NCI-H1092 treated with DMSO at 0.1 percent for 48 hours (cell line): ENCODE measurements around the gene TSPAN32.
"Not testable (repeated sequence)": the region's sequence is repeated elsewhere in the genome, so short reads cannot be mapped to it uniquely, and the experiment has no call there.

Experiments used
- DNase-seq: peaks from one replicate; lab custom pipeline; 2025; lab: John Stamatoyannopoulos, UW

The TSPAN32 gene

GRCh38 chr11:2267306-2267850, 34.4 kb upstream of the TSPAN32 start:
- DNase-seq, result no peak

DNA sequence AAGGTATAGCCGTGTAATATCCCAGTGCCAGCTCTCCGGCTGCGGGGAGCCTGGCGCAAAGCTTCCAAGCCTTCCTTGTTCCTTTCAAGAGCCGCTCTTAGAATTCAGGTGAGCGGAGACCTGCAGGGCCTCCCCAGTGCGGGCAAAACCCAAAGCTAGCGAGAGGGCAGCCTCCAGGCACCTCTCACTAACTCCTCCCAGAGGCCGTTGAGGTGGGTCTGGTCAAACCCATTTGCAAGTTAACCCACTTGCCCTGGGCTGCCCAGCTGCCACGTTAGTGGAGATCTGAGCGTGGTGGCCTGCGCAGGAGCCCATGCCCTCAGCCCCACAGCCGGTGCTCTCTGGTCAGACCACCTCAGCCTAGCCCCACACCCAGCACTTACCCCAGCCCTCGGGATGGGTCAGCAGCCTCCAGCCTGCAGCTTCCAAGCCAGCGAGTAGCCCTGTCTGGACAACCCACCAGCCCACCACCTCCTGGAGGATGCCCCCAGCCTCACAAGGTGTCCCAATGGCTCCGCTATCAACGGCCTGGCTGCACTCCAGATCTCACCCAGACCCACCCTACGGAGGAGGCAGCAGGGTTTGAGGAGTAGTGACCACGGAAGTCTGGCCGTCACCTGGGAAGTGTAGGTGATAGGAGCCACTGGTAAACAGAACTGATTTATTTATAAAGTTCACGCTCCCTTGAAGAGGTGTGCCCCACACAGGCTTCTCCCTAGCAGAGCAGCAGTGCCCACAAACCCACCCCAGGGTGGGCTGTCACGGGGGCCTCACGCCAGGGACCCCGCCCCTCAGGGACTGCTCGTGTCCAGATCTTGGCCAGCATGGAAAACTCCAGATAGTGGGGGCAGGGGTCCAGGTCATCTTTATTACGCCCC, 33.7 kb upstream of the TSPAN32 start:
- no peak for DNase-seq

- DNase-seq, result peak; percentile 41
Observed at GRCh38 chr11:2268729-2269600, 32.8 kb upstream of the TSPAN32 start.

DNA sequence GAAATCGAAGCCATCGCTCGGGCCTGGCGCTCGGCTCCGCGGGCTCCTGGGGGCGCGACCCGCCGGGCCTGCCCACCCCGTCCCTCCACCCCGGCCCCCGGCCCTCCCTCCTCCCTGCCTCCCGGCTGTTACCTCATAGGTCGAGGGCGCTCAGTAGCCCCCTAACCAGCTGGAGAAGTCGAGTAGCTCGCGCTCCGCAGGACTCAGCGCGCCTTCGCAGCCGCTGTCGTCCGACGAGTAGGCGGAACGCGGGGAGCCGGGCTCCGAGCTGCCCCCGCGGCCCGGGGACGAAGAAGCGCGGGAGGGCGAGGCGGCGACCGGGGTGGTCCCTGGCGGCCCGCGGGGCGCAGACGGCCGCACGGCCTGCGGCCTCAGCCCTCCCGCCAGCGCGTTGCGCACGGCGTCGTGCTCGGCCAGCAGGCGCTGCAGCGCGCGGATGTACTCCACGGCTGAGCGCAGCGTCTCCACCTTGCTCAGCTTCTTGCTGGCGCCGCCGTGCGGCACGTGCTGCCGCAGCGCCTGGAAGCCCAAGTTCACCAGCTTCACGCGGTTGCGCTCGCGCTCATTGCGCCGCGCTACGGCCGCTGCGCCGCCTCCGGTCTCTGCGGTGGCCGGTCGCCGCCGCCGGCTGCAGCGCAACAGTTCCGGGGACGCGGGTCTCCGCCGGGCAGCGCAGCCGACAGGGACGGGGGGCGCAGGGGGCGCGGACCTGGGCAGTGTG, 32.1 kb upstream of the TSPAN32 start:
- peak; percentile 70 for DNase-seq

DNA sequence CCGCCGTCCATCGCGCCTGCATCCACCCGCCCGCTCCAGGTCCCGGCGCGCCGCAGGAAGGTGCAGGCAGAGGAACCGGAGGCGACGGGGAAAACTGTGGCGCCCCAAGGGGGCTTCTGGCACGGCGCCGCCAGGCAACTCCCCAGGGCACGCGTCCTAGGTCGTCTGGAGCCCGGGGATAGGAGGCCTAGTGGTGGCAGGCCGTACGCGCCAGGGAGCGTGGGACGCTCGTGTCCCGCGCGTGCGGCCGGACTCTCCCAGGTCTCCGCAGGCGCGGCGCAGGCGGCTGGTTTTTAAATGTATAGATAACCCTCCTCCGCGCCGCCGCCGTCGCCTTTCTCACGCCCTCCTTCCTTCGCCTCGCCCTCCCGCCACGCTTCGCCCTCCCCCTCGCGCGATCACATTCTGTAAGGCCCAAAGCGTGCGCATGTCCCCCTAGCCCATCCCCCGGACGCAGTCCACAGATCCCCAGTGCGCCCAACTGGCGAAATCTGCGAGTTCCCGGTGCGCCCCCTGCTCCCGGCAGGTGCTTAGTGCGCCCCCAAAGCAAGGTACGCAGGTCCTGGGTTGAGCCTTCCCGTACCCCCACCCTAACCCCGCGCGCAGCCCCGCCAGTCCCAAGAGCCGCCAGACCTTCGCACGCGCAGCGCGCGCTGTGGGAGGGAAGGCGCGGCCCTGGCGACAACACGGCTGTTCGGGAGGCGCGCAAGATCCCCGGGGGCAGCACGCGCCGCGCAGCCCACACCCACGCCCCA, 31.3 kb upstream of the TSPAN32 start, which contains the start of gene ASCL2:
Gene ASCL2, minus strand, starts transcription at position 267 of the 755 bp plus-strand sequence. Its CDS starts 256 bp downstream, at position 11.
- DNase-seq, result peak; percentile 37

- DNase-seq, result no peak
Observed at GRCh38 chr11:2271077-2271326, 30.8 kb upstream of the TSPAN32 start.

DNA sequence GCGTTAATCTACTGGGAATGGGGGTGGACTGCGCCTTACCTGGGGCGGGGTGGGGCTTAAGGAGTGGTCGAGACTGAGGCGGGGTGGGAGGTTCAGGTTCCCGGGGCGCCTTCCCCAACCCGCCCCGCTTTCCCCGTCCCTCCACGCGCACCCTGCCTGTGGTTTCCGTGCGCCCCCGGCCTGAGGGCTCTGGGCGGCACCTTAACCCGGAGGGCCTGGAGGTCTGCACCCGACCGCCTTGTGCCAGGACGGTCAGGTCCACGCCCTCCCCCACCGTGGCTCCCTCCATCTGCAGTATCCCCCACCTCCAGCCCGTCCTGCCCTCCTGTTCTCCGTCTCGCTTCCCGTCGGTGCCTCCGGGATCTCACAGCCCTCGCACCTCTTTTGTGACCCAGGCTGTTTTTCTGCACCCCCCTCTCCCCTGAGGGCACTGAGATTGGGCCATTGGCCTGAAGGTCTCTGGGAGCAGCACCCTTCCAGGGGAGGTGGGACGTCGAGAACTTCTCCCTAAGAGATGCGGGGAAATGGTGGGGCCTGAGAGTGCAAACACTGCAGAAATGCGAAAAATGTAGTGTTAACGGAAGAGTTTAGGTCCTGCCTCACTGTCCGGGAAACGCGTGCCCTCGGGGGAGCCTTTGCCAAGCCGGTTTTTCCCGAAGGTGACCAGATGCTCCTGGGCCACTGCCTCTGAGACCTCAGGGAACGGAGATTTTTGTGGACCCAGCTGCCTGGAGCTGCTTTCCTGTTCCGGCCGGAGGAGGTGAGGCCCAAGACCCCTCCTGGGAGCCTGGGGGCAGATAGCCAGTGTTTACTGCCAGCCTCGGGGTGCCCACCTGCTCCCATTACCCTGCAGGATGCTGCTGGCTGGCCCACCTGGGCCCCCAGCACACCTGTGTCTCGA, 30.2 kb upstream of the TSPAN32 start:
- DNase-seq, result no peak

GRCh38 chr11:2272228-2272945, 29.4 kb upstream of the TSPAN32 start:
- no peak for DNase-seq

DNA sequence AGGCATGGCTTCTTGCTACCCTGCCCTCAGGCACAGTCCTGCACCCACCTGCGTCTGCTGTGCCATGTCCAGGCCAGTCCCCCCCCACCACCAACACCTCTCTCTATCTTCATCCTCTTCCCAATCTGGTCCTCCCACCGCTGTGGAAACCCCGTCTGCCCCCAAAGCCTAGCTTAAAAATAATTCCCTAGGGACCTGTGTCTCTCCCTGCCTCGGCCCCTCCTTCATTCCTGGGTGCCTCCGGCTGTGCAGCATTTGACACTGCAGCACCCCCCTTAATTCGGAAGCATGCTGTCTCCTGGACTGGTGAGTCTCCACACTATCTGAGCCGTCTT, 28.9 kb upstream of the TSPAN32 start:
- DNase-seq, result no peak

GRCh38 chr11:2273311-2273710, 28.5 kb upstream of the TSPAN32 start:
- DNase-seq, result no peak

GRCh38 chr11:2273771-2274170, 28.0 kb upstream of the TSPAN32 start:
- DNase-seq, result no peak

DNA sequence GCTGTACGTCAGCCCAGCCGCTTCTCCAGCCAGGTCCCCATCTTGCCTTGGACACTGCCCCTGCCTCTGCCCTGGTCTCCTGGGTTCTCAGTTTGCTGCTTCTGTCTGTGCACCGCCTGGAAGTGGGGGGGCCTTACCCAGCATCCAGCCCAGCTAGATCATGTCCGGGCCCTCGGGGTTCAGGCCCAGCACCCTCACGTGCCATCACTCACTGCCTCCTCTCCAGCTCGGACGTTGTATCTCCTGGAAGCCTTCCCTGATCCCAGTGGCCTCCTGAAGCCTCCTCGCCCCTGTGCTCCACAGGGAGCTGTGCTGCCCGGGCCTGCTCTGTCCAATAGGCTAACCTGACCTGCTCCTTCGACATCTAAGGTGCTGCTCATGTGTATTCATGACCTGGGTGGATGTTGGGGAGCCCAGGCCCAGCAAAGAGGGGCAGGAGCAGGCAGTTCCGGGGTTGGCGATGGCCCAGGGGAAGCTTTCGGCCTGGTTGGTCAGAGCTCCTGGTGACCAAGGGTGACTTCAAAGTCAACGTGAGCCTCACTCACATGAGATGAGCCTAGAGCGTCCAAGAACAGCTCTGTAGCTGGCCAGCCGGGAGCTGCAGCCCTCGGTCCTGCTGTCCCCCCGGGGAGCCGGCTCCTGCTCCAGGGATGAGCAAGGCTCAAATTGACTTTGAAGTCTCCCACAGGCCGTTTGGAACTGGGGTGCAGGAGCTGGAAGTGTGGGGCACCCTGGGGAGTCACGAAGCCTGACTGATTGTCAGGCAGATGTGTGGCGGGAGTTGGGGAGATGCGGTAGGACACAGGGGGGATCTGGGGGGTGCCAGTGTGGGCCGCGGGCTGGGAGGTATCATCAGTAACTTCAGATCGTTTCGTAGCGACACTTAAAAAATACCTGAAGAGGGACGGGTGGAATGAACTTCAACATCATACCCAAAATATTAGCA, 26.2 kb upstream of the TSPAN32 start:
- no peak for DNase-seq

DNA sequence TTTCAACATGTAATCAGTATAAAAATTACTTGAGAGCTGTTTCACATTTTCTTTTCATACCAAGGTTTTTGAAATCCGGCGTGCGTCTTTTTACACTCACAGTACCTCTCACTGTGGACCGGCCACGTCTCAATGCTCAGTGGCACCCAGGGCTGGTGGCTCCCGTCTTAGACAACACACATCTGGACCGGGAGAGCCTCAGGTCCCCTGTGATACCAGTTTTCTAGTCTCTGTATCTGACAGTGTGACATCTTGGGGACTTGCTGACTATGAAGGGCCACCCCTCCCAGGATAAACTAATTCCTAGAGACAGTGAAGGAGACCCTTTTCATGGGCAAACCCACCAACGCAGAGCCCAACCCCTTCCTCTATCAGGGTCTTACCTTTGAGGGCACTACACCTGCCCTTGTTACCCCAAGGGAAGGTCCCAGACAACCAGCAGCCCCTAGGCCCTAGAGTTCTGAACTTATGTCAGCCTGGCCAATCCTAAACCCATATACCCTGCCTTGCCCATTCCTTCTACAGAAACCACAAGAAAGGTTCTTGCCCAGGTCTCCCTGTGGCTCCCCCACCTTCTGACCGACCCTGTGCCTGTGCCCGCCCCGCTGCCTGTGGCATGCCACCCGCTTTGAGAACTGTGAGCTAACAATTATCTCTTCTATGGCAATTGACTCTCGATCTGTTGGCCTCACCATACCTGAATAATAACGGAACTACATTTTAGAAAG, 25.4 kb upstream of the TSPAN32 start:
- no peak for DNase-seq

DNA sequence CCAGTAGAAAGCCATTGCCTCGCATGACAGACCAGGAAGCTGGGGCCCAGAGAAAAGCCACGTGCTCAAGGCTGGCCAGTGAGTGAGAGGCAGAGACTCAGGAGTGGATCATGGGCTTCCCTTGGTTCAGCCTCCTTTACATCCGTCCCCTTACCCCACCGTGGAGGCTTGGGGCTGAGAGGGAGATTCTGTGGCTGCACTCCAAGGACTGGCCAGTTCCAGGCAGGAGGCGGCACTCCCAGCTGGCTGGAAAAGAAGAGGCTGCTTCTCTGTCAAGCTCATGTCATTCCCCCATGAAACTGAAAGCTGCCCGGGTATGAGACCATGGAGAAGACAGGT, 24.8 kb upstream of the TSPAN32 start:
- no peak for DNase-seq

DNA sequence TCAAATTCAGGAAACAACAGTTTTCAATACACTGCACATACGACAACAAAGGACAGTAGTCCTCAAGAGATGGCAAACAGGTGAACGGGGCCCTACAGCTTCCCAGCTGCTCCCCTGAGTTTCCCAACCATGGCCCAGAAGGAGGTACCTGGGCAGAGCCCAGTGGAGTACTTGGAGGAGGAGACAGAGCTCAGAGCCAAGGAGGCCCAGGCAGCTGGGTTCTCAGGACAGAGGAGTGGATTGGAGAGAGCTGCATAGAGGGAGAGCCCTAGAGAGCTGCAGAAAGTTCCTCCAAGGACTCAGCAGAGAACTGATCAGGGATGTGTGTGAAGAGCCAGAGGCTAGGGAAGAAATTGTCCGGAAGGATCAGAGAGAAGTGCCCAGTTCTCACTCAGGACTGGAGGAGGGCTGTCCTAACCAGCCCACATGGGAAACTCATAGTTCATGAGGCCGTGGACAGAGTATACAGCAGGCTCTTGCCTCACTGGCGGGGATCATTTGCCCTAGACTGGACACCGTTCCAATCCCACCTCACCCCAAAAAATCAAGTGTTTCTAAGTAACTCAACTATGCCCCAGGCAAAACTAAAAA, 23.8 kb upstream of the TSPAN32 start:
- no peak for DNase-seq

GRCh38 chr11:2280208-2280607, 21.6 kb upstream of the TSPAN32 start:
- DNase-seq, result no peak

DNA sequence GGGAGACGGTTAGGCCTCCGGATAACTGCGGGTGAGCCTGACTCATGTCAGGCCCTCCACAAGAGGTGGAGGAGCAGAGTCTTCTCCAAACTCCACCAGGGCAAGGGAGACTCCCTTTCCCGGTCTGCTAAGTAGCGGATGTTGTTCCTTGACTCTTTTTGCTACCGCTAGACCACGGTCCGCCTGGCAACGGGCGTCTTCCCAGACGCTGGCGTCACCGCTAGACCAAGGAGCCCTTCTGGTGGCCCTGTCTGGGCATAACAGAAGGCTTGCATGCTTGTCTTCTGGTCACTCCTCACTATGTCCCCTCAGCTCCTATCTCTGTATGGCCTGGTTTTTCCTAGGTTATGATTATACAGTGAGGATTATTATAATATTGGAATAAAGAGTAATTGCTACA, 15.5 kb upstream of the TSPAN32 start:
- not testable (repeated sequence) for DNase-seq

- DNase-seq, result no peak
Observed at GRCh38 chr11:2287091-2287490, 14.7 kb upstream of the TSPAN32 start.
